Measurements from ENCODE around the gene ZNF680. TPM values are rescaled to one million over a fixed set of nuclear protein-coding genes. Genes with fewer than 3 reads are reported as not detected.
"Not testable (repeated sequence)": the region's sequence is repeated elsewhere in the genome, so short reads cannot be mapped to it uniquely, and the experiment has no call there.

Gene ZNF680
- total RNA-seq, 4 donors from 2014 or later = 5.5 to 10.3 (median 7.4) TPM

DNA sequence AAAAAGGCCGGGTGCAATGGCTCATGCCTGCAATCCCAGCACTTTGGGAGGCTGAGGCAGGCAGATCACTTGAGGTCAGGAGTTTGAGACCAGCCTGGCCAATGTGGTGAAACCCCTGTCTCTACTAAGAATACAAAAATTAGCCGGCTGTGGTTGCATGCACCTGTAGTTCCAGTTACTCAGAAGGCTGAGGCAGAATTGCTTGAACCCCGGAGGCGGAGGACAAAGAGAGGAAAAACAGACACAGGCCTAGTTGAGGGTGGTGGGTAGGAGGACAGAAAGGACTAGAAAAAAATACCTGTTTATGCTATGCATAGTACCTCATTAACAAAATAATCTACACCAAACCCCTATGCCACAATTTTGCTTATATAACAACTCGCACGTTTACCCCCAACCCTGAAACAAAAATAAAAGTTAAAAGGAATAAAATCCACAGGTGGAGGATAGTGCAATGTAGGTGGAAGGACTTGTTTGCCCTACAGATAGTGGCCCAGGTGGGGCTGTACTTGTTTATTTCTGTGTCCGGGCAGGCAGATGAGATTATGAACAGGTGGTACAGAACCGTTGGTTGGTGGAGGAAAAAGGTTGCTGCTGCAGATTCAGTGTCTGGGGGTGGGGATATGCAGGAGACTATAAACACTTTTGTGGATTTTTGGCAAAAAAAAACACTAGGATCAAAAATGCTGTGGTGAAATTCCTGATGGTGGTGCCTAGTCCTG lies 5.1 kb downstream of the ZNF680 start:
- H3K4me1 ChIP-seq = peaks cover 8 to 50% (median 20%) of the 10 kb centered on the region in 3 donors
- 79 to 88% methylated on average over 8 of the region's 8 CpGs for WGBS, 2 donors
- H3K36me3 ChIP-seq = peaks cover 0 to 25% (median 0%) of the 10 kb centered on the region in 3 donors
- H3K9me3 ChIP-seq = peaks cover 0 to 12% (median 0%) of the 10 kb centered on the region in 3 donors
- TF ChIP-seq, protein P1, sequence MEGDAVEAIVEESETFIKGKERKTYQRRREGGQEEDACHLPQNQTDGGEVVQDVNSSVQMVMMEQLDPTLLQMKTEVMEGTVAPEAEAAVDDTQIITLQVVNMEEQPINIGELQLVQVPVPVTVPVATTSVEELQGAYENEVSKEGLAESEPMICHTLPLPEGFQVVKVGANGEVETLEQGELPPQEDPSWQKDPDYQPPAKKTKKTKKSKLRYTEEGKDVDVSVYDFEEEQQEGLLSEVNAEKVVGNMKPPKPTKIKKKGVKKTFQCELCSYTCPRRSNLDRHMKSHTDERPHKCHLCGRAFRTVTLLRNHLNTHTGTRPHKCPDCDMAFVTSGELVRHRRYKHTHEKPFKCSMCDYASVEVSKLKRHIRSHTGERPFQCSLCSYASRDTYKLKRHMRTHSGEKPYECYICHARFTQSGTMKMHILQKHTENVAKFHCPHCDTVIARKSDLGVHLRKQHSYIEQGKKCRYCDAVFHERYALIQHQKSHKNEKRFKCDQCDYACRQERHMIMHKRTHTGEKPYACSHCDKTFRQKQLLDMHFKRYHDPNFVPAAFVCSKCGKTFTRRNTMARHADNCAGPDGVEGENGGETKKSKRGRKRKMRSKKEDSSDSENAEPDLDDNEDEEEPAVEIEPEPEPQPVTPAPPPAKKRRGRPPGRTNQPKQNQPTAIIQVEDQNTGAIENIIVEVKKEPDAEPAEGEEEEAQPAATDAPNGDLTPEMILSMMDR (IDR thresholded peaks at IDR 0.05) = no peak
- no peak for TF ChIP-seq POLR2A (IDR thresholded peaks at IDR 0.05)
- intact Hi-C loops (cut with DNase I) = no loop called here
- no peaks in the 10 kb centered on the region for H3K27me3 ChIP-seq
- peak overlapping the region in 2 of 4 donors; percentile 70 for H3K27ac ChIP-seq
- no peak overlapping the region for H3K4me3 ChIP-seq
- no peak for DNase-seq

DNA sequence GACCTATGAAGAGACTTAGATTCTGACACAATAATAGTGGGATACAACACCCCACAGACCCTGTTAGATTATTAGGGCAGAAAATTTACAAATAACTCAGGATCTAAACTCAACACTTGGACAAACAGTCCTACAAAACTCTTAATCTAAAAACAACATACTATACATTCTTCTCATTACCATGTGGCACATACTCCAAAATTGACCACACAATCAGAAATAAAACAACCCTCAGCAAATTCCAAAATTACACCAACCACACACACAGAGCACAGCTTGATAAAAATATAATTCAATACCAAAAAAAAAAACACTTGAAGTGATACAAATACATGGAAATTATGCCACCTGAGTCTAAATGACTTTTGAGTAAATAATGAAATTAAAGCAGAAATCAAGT lies 7.8 kb downstream of the ZNF680 start:
- no peak for DNase-seq
- no peaks in the 10 kb centered on the region for H3K27me3 ChIP-seq
- intact Hi-C loops (cut with DNase I) = no loop called here
- peaks cover 0 to 37% (median 0%) of the 10 kb centered on the region in 3 donors for H3K36me3 ChIP-seq
- no peak overlapping the region for H3K27ac ChIP-seq
- peaks cover 5 to 24% (median 16%) of the 10 kb centered on the region in 3 donors for H3K4me1 ChIP-seq
- peaks cover 0 to 12% (median 0%) of the 10 kb centered on the region in 3 donors for H3K9me3 ChIP-seq
- no peak overlapping the region for H3K4me3 ChIP-seq
- TF ChIP-seq, protein P1 (IDR thresholded peaks at IDR 0.05) = no peak
- TF ChIP-seq POLR2A (IDR thresholded peaks at IDR 0.05) = no peak

DNA sequence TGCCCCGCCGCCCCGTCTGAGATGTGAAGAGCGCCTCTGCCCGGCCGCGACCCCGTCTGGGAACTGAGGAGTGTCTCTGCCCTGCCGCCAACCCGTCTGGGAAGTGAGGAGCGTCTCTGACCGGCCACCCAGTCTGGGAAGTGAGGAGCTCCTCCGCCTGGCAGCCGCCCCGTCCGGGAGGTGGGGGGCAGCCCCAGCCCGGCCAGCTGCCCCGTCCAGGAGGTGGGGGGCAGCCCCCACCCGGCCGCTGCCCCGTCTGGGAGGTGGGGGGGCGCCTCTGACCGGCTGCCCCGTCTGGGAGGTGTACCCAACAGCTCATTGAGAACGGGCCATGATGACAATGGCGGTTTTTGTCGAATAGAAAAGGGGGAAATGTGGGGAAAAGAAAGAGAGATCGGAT lies 8.7 kb downstream of the ZNF680 start:
- H3K4me3 ChIP-seq; H3K27me3 ChIP-seq; DNase-seq; intact Hi-C loops (cut with DNase I); H3K27ac ChIP-seq: not testable (repeated sequence)
- peaks cover 0 to 12% (median 0%) of the 10 kb centered on the region in 3 donors for H3K9me3 ChIP-seq
- H3K36me3 ChIP-seq = peaks cover 0 to 46% (median 0%) of the 10 kb centered on the region in 3 donors
- 100% methylated on average over 3 to 4 of the region's 28 CpGs for WGBS, 2 donors
- peaks cover 0 to 15% (median 7%) of the 10 kb centered on the region in 3 donors for H3K4me1 ChIP-seq

DNA sequence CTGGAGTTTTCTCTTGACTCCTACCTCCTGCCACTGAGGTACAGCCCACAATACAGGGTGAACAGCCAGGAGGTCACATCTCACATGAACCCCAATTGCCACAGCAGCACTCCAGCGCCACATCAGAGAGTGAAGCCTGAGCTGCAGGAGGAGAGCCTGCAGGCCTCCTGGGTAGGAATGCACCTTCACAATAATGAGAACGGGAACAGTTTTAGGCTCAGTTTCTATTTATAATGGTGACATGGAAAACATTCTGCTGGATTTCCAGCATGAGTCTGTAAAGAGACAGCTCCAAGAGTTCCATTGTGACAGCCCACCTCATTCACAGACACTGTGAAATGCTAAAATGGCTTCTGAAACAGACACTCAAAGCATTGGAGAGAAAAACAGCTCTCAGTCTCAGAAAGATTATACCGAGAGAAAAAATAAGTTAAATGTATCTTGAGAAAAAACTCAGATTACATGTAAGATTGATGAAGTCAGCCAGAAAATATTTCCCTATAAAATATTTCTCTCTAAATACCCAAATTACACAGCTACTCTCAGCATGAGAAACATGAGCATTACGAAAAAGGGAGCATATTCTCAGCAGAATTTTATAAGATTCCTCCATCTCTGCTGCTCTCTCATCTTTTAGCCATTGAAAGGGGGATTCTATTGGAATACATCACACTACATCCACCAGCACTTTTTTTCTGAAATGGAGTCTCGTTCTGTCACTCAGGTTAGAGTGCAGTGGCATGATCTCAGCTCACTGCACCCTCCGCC lies 11.3 kb downstream of the ZNF680 start:
- intact Hi-C loops (cut with DNase I) = no loop called here
- peaks cover 0 to 12% (median 0%) of the 10 kb centered on the region in 3 donors for H3K9me3 ChIP-seq
- H3K27ac ChIP-seq = no peak overlapping the region
- 87 to 91% methylated on average over 5 to 6 of the region's 6 CpGs for WGBS, 2 donors
- H3K4me3 ChIP-seq = no peak overlapping the region
- no peak for DNase-seq
- H3K27me3 ChIP-seq = no peaks in the 10 kb centered on the region
- H3K4me1 ChIP-seq = no peaks in the 10 kb centered on the region
- TF ChIP-seq, protein P1 (IDR thresholded peaks at IDR 0.05) = no peak
- TF ChIP-seq POLR2A (IDR thresholded peaks at IDR 0.05) = no peak
- H3K36me3 ChIP-seq = peaks cover 0 to 47% (median 6%) of the 10 kb centered on the region in 3 donors

DNA sequence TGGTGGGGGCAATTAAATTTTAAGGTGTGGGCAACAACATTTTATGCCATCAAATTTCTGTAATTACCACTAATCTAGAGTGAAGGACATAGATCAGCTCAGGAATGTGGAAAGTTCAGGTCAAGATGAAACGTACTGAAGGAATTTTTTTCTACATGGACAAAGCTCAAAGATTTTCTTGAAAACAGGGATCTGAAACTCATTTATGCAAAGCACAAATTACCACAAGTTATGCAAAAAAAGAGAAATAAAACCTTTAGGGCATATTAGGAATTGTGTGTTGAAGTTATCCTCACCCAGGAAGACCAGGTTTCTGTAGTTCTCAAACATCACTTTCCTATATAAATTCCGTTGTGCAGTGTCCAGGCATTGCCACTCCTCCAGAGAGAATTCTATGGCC lies 18.9 kb downstream of the ZNF680 start:
- Histone ChIP-seq H3K36me3 (peaks cover 0 to 67% (median 6%) of the 10 kb centered on the region in 3 donors), H3K9me3 (no peaks in the 10 kb centered on the region), H3K27me3 (no peaks in the 10 kb centered on the region), H3K27ac (no peak overlapping the region), H3K4me1 (no peaks in the 10 kb centered on the region), H3K4me3 (no peak overlapping the region)
- 74 to 89% methylated on average over 2 of the region's 2 CpGs for WGBS, 2 donors
- intact Hi-C loops (cut with DNase I) = no loop called here
- DNase-seq = no peak
- no peak for TF ChIP-seq POLR2A (IDR thresholded peaks at IDR 0.05)
- TF ChIP-seq, protein P1 (IDR thresholded peaks at IDR 0.05) = no peak
